Glomerular visceral epithelial cell (primary cell): ENCODE results near the gene PSMD9.
A peak's percentile ranks its signal among the peaks of the same experiment; 100 is the strongest.
"Not testable (repeated sequence)": the region's sequence is repeated elsewhere in the genome, so short reads cannot be mapped to it uniquely, and the experiment has no call there.

Experiments
- DNase-seq: peaks from one replicate; pipeline ENCODE4 v3.0.0-alpha.2; 2016; ENCODE audit errors: extremely low spot score

The PSMD9 gene

GRCh38 chr12:121873216-121873569 is 15.4 kb upstream of the PSMD9 start:
- no peak for DNase-seq

DNA sequence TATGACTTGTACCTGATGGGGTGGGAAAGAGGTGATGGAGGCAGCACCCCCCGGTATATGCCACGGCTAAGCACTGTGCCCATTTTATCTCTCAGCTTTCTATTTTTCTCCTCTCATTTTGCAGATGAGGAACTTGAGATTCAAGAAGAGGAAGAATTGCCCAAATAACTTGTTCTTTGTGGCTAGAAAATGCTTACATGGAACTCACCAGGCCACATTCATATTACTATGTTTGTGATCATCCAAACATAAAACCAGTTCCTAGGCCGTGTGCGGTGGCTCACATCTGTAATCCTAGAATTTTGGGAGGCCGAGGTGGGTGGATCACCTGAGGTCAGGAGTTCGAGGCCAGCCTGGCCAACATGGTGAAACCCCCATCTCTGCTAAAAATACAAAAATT is 14.5 kb upstream of the PSMD9 start:
- no peak for DNase-seq

- DNase-seq = no peak
Observed at GRCh38 chr12:121875582-121875981, 13.0 kb upstream of the PSMD9 start.

DNA sequence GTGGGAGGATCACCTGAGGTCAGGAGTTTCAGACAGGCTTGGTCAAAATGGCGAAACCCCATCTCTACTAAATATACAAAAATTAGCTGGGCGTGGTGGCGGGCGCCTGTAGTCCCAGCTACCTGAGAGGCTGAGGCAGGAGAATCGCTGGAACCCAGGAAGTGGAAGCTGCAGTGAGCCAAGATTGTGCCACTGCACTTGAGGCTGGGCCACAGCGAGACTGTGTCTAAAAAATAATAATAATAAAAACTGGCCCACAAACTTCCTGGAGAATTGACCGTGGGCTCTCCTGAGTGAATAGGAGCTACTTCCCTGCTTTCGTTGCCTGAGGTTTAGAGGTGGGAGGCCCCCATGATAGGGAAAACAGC is 12.5 kb upstream of the PSMD9 start:
- DNase-seq = not testable (repeated sequence)

DNA sequence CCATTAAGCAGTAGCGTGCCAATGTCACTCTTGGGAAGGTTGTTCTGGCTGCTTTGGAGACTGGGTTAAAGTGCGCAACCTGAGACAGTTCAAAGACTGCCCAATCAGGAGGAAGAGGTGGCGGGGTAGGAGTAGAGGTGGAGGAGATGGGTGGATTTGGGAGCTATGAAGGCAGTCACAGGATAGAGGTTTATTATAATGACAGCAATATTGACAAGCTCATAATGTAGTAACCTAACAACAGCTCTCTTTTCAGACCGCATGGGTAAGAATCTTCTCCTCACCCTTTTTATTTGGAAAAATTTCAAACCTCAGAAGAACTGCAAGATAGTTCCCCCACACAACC is 5.3 kb upstream of the PSMD9 start:
- DNase-seq = no peak

- DNase-seq = not testable (repeated sequence)
Observed at GRCh38 chr12:121885129-121885528, 3.5 kb upstream of the PSMD9 start.

GRCh38 chr12:121888083-121888477 is 510 bp upstream of the PSMD9 start:
- no peak for DNase-seq

DNA sequence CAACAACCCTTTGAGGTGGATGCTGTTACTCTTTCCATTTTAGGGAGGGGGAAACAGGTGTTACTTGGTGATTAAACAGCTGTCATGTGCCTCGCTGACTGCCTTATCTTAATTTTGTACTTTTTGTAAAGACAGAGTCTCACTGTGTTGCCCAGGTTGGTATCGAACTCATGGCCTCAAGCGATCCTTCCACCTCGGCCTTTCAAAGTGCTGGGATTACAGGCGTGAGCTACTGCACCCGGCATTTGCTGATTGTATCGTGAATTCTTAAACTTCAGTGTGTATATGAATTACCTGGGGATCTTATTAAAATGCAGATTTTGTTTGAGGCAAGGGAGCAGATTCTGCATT is 659 bp downstream of the PSMD9 start:
- no peak for DNase-seq

DNA sequence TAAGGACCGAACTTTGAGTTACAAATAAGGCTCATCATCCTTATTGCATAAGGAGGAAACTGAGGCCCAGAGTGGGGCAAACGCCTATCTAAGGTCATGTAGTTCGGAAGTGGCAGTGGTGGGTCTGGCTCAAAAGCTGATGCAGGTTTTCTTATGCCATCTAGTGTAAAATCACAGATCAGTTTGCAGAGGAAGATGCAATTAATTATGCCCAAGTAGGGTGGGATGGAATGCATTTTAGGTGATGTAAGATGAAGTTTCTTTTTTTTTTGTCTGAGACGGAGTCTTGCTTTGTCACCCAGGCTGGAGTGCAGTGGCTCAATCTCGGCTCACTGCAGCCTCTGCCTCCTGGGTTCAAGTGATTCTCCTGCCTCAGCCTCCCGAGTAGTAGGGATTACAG is 1.1 kb downstream of the PSMD9 start:
- DNase-seq = not testable (repeated sequence)

DNA sequence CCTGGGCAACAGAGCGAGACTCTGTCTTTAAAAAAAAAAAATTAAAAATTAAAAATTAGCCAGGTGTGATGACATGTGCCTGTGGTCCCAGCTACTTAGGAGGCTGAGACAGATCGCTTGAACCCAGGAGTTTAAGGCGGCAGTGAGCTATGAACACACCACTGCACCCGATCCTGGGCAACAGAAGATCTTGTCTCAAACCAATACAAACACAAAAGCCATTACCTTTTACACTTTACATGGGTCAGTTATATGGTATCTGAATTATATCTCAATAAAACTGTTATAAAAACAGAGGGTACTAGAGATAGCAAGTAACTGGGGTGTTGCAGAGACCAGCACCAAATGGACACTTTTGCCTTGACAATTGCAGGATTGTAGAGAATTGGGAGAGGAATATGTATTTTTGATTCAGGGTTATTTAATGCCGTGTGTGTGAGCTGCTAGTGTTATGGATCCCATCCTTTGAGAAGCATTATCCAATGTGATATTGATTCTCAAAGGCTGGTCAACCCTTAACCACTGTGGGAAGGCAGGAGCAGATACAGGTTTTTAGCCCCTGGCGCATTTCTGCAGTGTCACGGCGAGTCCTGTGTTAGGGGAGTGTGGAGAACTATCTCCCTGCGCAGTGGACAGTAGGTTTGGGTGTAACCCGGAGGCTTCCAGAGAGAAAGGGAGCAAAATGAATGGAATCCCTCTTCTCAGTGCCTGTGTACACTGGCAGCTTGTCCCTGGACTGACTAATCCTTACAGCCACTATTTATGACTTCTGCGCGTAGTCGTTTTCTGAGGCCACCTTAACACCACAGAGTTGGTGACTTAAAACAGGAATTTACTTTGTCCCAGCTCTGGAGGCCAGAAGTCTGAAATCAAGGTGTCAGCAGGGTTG is 4.3 kb downstream of the PSMD9 start:
- no peak for DNase-seq

DNA sequence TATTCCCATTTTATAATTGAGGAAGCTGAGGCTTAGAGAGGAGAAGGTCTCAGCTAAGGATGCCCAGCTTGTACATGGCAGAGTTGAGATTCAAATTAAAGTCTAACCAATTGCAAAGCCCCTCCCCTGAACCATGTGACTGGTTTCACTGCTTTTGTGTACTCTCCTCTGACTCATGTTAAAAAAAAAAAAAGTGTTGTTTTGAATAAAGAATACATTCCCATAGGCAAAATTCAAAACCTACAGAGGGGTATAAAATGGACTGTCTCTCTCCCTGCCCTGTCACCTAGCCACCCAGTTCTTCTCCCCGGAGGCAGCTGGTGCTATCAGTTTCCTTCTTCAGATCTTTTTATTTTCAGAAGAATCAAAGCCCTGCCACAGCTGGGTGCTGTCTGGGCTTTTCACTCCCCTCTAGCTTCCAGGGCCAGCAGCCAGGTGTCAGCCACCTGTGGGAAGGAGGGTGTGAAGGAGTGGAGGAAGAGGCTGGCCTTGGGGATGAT is 5.4 kb downstream of the PSMD9 start:
- DNase-seq = peak; percentile 28

- peak; percentile 37 for DNase-seq
Observed at GRCh38 chr12:121894633-121895032, 6.0 kb downstream of the PSMD9 start.

GRCh38 chr12:121898287-121898686 is 9.7 kb downstream of the PSMD9 start:
- no peak for DNase-seq

DNA sequence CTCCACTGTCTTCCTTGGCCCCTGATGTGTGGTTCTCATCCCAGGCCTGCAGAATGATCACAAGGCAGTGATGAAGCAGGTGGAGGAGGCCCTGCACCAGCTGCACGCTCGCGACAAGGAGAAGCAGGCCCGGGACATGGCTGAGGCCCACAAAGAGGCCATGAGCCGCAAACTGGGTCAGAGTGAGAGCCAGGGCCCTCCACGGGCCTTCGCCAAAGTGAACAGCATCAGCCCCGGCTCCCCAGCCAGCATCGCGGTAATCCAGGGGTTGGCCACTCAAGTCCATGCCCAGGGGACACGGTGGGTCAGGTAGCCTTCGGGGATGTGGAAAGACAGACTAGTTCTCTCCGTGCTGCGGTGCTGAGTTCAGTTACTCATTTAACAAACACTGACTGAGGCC is 11.0 kb downstream of the PSMD9 start:
- no peak for DNase-seq

DNA sequence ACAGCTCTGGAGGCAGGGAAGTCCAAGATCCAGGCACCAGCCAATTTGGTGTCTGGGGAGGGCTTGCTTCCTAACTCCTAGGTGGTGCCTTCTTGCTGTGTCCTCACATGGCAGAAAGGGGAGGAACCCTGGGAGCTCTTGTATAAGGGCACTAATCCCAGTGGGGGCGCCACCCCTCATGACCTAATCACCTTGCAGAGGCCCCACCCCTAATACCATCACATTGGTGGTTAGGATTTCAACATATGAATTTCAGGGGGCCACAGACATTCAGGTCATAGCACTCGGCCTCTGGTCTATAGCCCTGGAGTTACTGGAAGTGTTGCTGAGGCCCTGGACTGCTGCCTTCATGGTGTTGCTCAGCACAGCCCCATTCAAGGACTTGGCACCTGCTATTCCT is 14.6 kb downstream of the PSMD9 start:
- DNase-seq = no peak

DNA sequence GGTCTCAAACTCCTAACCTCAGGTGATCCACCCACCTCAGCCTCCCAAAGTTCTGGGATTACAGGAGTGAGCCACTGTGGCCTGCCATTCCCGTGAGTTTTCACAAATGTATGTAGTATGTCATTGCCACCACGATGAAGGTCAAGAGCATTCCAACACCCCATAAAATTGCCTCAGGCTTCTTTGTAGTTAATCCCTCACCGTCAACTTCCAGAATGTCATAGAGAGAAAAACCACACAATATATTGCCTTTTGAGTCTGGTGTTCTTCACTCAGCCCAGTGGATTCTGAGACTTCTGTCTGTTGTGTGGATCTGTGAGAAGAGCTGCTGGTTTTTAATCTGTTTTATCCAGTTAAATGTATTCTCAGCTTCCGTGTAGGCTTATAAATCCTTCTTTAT is 17.2 kb downstream of the PSMD9 start:
- no peak for DNase-seq

DNA sequence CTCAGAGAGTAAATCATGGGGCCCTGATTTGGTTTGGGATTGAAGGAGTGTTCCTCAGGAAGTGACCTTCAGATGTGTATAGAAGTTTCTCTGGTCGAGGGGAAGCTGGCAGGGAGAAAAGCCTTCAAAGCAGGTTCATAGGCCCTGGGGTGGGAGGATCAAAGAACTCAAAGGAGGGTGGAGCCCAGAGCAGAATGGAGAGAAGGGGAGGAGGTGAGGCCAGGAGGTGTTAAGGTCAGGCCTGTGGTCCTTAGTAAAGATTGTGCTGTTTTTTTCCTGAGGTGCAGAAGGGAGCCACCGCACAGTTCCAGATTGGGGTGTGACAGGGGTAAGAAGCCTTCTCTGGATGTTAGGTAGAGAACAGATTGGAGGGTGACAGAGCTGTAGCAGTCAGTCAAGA is 20.1 kb downstream of the PSMD9 start:
- DNase-seq = no peak

DNA sequence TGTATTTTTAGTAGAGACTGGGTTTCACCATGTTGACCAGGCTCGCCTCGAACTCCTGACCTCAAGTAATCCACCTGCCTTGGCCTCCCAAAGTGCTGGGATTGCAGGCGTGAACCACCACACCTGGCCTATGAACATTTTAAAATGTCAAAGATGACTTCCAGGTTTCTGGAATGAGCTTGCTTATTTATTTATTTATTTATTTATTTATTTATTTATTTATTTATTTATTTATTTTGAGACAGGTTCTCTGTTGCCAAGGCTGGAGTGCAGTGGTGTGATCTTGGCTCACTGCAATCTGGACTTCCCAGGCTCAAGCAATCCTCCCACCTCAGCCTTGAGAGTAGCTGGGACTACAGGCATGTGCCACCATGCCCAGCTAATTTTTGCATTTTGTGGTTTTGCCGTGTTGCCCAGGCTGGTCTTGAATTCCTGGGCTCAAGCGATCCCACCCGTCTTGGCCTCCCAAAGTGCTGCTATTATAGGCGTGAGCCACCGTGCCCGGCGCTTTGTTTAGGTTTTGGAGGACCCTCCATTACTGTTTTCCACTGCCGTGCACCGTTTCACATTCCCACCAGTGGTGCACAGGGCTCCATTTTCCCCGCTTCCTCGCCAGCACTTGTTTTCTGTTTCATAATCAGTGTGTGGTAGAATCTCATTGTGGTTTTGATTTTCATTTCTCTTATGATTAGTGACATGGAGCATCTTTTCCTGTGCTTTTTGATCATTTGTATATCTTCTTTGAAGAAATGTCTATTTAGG is 23.4 kb downstream of the PSMD9 start:
- DNase-seq = no peak

DNA sequence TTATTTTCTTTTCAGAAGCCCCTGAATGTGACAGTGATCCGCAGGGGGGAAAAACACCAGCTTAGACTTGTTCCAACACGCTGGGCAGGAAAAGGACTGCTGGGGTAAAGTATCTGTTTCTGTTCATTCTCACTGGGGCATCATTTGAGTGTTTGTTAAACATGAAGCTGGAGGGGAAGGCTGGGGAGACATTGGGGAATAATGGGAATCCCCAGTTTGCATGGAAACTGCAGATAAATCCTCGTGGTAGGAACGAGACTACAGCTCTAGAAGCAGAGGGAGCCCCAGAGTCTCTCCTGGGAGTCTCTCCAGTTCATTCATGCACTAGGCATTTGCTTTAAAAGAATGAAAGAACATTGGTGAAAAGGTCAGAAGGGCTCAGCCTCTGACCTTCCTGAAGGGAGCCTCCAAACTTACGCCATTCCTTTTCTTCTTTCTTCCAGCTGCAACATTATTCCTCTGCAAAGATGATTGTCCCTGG is 27.3 kb downstream of the PSMD9 start:
- no peak for DNase-seq

GRCh38 chr12:121916719-121917118 is 28.1 kb downstream of the PSMD9 start:
- no peak for DNase-seq

DNA sequence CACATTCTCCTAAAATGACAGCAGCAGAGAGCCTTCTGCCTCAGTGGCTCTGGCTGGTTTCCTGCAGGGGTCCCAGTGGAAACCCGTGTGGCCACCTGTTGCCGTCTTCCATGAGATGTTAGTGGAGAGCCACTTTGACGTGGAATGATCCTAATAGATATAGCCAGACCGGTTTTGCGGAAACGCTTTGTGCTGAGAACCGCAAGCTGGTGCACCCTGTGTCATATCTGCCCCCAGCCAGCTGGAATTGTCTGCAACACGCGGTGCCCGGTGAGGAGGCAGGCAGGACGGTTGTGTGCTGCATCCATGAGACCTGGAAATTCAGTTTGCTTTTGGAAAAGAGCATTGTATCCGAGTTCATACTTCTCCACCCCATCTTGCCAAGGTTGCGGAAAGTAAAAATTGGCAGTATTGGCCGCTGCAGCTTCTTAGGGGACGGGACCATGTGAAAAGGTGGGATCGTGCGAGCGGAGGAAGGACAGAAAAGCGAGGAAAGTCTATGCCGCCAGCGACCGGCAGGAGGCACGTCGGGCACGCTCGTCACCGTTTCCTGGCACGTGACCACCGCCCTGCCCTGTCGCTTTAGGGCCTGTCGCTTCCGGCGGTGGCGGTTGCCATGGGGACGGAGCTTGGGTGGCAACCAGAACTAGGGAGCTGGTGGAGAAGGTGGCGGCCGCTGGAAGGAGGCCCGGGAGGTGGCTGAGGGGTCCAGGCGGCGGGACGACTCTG is 29.5 kb downstream of the PSMD9 start, which contains the start of gene CFAP251:
Gene CFAP251, plus strand, starts transcription at position 643 of the 729 bp plus-strand sequence. CDS start 2,714 bp downstream, outside the sequence.
- peak; percentile 32 for DNase-seq

DNA sequence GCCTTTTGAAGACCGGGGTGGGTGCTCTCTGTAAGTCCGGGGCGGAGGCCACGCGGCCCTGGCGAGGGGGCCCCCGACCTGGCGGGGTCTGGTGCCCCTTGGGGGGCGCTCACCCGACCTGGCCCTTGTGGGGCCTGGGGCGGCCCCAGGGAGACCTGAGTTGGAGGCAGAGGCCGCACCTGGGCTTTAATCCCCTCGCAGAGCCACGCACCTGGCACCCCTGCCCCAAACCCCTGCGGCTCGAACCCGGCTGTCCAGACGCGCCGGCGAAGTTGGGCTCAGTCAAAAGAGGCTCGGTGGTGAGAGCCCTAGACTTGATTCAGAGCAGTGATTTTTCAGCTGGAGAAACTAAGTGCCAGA is 30.1 kb downstream of the PSMD9 start:
- DNase-seq = no peak
